H9 (cell line): ENCODE measurements around the gene GRIA1. TPM values are rescaled to one million over a fixed set of nuclear protein-coding genes. Genes with fewer than 3 reads are reported as not detected.

Experiments
- DNase-seq: peaks from one replicate; pipeline ENCODE4 v3.0.0-alpha.2; 2017
- H2AFZ ChIP-seq: one replicate; pipeline ENCODE4 v1.6.1; 2013; ENCODE audit warnings: mild to moderate bottlenecking, low read length, control low read depth, moderate library complexity
- H2AK5ac ChIP-seq: 2 replicates; pipeline ENCODE4 v1.6.1; 2013; ENCODE audit warnings: low read length, control low read depth, mixed read lengths; ENCODE audit not compliant: insufficient read length
- H2BK120ac ChIP-seq: one replicate; pipeline ENCODE4 v1.6.1; 2013; ENCODE audit warnings: low read depth, mild to moderate bottlenecking, low read length, control low read depth, inconsistent platforms; ENCODE audit not compliant: poor library complexity, severe bottlenecking
- H2BK12ac ChIP-seq: 2 replicates; pipeline ENCODE4 v1.6.1; 2013; ENCODE audit warnings: low read length, control low read depth, mixed read lengths, low read depth; ENCODE audit not compliant: insufficient read length
- H2BK15ac ChIP-seq: 2 replicates; pipeline ENCODE4 v1.6.1; 2013; ENCODE audit warnings: low read depth, low read length, control low read depth
- H2BK20ac ChIP-seq: one replicate; pipeline ENCODE4 v1.6.1; 2013; ENCODE audit warnings: low read depth, mild to moderate bottlenecking, low read length, control low read depth, inconsistent platforms; ENCODE audit not compliant: poor library complexity, severe bottlenecking
- H2BK5ac ChIP-seq: 2 replicates; pipeline ENCODE4 v1.6.1; 2013; ENCODE audit warnings: low read length, control low read depth, mixed read lengths; ENCODE audit not compliant: insufficient read length
- H3K14ac ChIP-seq: 2 replicates; pipeline ENCODE4 v1.6.1; 2013; ENCODE audit warnings: low read length, control low read depth; ENCODE audit not compliant: insufficient read depth
- H3K18ac ChIP-seq: 2 replicates; pipeline ENCODE4 v1.6.1; 2013; ENCODE audit warnings: low read depth, mild to moderate bottlenecking, mixed read lengths, low read length, control low read depth; ENCODE audit not compliant: insufficient read length
- H3K23ac ChIP-seq: 2 replicates; pipeline ENCODE4 v1.6.1; 2013; ENCODE audit warnings: low read length, control low read depth, mixed read lengths, low read depth; ENCODE audit not compliant: insufficient read length
- H3K23me2 ChIP-seq: 2 replicates; pipeline ENCODE4 v1.6.1; 2013; ENCODE audit warnings: low read depth, mild to moderate bottlenecking, mixed read lengths, low read length, control low read depth; ENCODE audit not compliant: insufficient read length, poor library complexity, severe bottlenecking
- H3K27ac ChIP-seq: 2 replicates; pipeline ENCODE4 v1.5.1; 2013; ENCODE audit warnings: low read length, control low read depth, mixed read lengths, low read depth; ENCODE audit not compliant: insufficient read length
- H3K27me3 ChIP-seq: 2 replicates; pipeline ENCODE4 v1.6.1; 2013; ENCODE audit warnings: low read length, control low read depth, inconsistent platforms; ENCODE audit not compliant: insufficient read depth
- H3K4ac ChIP-seq: 2 replicates; pipeline ENCODE4 v1.6.1; 2013; ENCODE audit warnings: low read depth, mild to moderate bottlenecking, control low read depth, inconsistent platforms, low read length, moderate library complexity
- H3K4me1 ChIP-seq: 2 replicates; pipeline ENCODE4 v1.6.1; 2013; ENCODE audit warnings: low read length, control low read depth, inconsistent platforms; ENCODE audit not compliant: insufficient read depth
- H3K4me2 ChIP-seq: 2 replicates; pipeline ENCODE4 v1.6.1; 2013; ENCODE audit warnings: low read length, control low read depth, mixed read lengths; ENCODE audit not compliant: insufficient read length, insufficient read depth
- H3K56ac ChIP-seq: 2 replicates; pipeline ENCODE4 v1.6.1; 2013; ENCODE audit warnings: low read depth, mild to moderate bottlenecking, mixed read lengths, low read length, control low read depth; ENCODE audit not compliant: insufficient read length
- H3K79me1 ChIP-seq: 2 replicates; pipeline ENCODE4 v1.6.1; 2013; ENCODE audit warnings: low read depth, mild to moderate bottlenecking, moderate library complexity, low read length, control low read depth, inconsistent platforms; ENCODE audit not compliant: insufficient read depth, poor library complexity, severe bottlenecking
- H3K79me2 ChIP-seq: 2 replicates; pipeline ENCODE4 v1.6.1; 2013; ENCODE audit warnings: low read length, control low read depth, inconsistent platforms; ENCODE audit not compliant: insufficient read depth
- H3K9ac ChIP-seq: 2 replicates; pipeline ENCODE4 v1.6.1; 2013; ENCODE audit warnings: low read length, control low read depth, mixed read lengths; ENCODE audit not compliant: insufficient read length; ENCODE audit errors: extremely low read depth
- H3K9me3 ChIP-seq: one replicate; pipeline ENCODE4 v1.6.1; 2013; ENCODE audit warnings: low read depth, low read length, inconsistent platforms; ENCODE audit not compliant: control insufficient read depth
- H3T11ph ChIP-seq: one replicate; pipeline ENCODE4 v1.6.1; 2013; ENCODE audit warnings: mild to moderate bottlenecking, low read length, control low read depth, inconsistent platforms
- H4K20me1 ChIP-seq: one replicate; pipeline ENCODE4 v1.6.1; 2013; ENCODE audit not compliant: control insufficient read depth, insufficient read length, insufficient read depth
- H4K5ac ChIP-seq: 2 replicates; pipeline ENCODE4 v1.6.1; 2013; ENCODE audit warnings: low read depth, mild to moderate bottlenecking, mixed read lengths, low read length, control low read depth; ENCODE audit not compliant: insufficient read length
- H4K8ac ChIP-seq: replicated peaks from 2 replicates; pipeline ENCODE4 v1.6.1; 2013; ENCODE audit warnings: low read length, control low read depth, mixed read lengths, low read depth; ENCODE audit not compliant: insufficient read length
- H4K91ac ChIP-seq: 2 replicates; pipeline ENCODE4 v1.6.1; 2013; ENCODE audit warnings: low read depth, mild to moderate bottlenecking, moderate library complexity, mixed read lengths, low read length, control low read depth; ENCODE audit not compliant: insufficient read length
- H3K27ac Mint-ChIP-seq, 3 experiments: 2 replicates in 2 of 3; 3 replicates in 1 of 3; pipeline ENCODE4 v1.8.0; 2020 to 2021; ENCODE audit warnings: mixed read lengths in 3 of 3, mild to moderate bottlenecking in 1 of 3, moderate library complexity in 1 of 3
- H3K27me3 Mint-ChIP-seq: 2 replicates; pipeline ENCODE4 v1.8.0; 2021; ENCODE audit warnings: low read depth, mild to moderate bottlenecking, moderate library complexity, mixed read lengths
- H3K36me3 Mint-ChIP-seq, 3 experiments: 2 replicates in 2 of 3; 3 replicates in 1 of 3; pipeline ENCODE4 v1.8.0; 2020 to 2021; ENCODE audit warnings: low read depth in 3 of 3, mixed read lengths in 3 of 3; ENCODE audit not compliant: insufficient read depth in 1 of 3
- H3K4me1 Mint-ChIP-seq, 2 experiments: 2 replicates each; pipeline ENCODE4 v1.8.0; 2020; ENCODE audit warnings: mixed read lengths in 2 of 2
- H3K4me3 Mint-ChIP-seq, 2 experiments: 2 replicates in 1 of 2; 3 replicates in 1 of 2; pipeline ENCODE4 v1.8.0; 2020 to 2021; ENCODE audit warnings: mild to moderate bottlenecking in 2 of 2, mixed read lengths in 2 of 2, moderate library complexity in 1 of 2
- H3K9me3 Mint-ChIP-seq, 2 experiments: 2 replicates in 1 of 2; 3 replicates in 1 of 2; pipeline ENCODE4 v1.8.0; 2020; ENCODE audit warnings: mild to moderate bottlenecking in 2 of 2, mixed read lengths in 2 of 2, moderate library complexity in 1 of 2
- WGBS: extraction: QIAGEN DNeasy Blood & Tissue Kit; methylation state at CpG from one replicate; pipeline ENCODE4 v1.1.7; 2013; ENCODE audit warnings: missing lambda C conversion rate, low lambda C conversion rate, mixed read lengths; ENCODE audit not compliant: insufficient read length; ENCODE audit errors: extremely low coverage; 5-methylcytosine and 5-hydroxymethylcytosine counted together
- total RNA-seq: library from RNA; stranded (reverse); gene quantifications from 2 replicates; pipeline ENCODE4 v1.2.1, GENCODE V29; 2021
- TF ChIP-seq, protein P1 (sequence below): fragments of 200-600 bp; sonication (generic); conservative IDR thresholded peaks from 3 replicates; pipeline ENCODE4 v1.8.0; 2021; ENCODE audit warnings: antibody characterized with exemption, mild to moderate bottlenecking

Gene GRIA1
- total RNA-seq, 1 experiment from 2014 or later: 0.52 TPM

DNA sequence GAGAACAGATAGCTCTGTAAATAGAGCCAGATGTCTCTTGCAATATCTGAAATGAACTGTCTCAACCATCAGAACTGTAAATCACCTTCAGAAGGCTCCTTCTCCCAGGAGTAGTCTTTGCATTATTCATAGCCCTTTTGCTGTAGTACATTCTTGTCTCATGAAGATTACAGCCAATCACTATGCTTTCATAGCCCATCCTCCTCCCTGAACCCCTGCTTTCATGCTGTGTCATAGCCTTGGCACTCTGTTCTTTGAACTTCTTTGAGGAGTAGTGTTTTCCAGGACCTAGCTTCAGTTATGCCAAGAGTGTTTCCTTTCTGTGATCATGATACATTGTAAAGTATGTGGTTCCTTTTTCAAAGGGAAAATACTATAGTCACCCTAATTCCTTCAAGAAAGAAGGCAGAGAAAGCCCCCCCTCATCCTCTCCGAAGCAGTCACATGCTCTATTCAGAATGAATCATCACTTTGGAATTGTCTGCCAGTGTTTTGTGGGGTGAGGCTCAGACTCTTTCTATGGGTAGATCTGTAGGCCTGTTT, 61.1 kb downstream of the GRIA1 start:
- Histone ChIP-seq H3K9ac (no peak overlapping the region), H3K14ac (no peak overlapping the region), H4K20me1 (no peaks in the 10 kb centered on the region), H3K27ac (peak overlapping the region; percentile 18), H3K9me3 (no peaks in the 10 kb centered on the region), H3K23ac (no peak overlapping the region), H3K4me2 (no peak overlapping the region), H3K18ac (no peak overlapping the region), H3K23me2 (no peaks in the 10 kb centered on the region), H3K79me1 (no peaks in the 10 kb centered on the region), H3K4ac (no peak overlapping the region), H2BK20ac (no peak overlapping the region), H3K56ac (no peak overlapping the region), H2AK5ac (no peak overlapping the region), H3K79me2 (no peaks in the 10 kb centered on the region), H2AFZ (peak overlapping the region; percentile 69), H3T11ph (no peak overlapping the region), H3K4me1 (peaks cover 7% of the 10 kb centered on the region; the same call in 1 of the 2 replicates), H4K5ac (no peak overlapping the region), H2BK15ac (no peak overlapping the region), H2BK12ac (no peak overlapping the region), H4K91ac (no peak overlapping the region), H2BK5ac (no peak overlapping the region), H3K27me3 (no peaks in the 10 kb centered on the region), H4K8ac (no peak overlapping the region), H2BK120ac (no peak overlapping the region)
- H3K36me3 Mint-ChIP-seq: no peaks in the 10 kb centered on the region
- no peaks in the 10 kb centered on the region for H3K27me3 Mint-ChIP-seq
- H3K4me1 Mint-ChIP-seq: peaks cover 15 to 16% of the 10 kb centered on the region in 2 experiments
- WGBS: no CpG with 5 or more reads among the region's 1 CpG
- H3K4me3 Mint-ChIP-seq: no peak overlapping the region
- TF ChIP-seq, protein P1, sequence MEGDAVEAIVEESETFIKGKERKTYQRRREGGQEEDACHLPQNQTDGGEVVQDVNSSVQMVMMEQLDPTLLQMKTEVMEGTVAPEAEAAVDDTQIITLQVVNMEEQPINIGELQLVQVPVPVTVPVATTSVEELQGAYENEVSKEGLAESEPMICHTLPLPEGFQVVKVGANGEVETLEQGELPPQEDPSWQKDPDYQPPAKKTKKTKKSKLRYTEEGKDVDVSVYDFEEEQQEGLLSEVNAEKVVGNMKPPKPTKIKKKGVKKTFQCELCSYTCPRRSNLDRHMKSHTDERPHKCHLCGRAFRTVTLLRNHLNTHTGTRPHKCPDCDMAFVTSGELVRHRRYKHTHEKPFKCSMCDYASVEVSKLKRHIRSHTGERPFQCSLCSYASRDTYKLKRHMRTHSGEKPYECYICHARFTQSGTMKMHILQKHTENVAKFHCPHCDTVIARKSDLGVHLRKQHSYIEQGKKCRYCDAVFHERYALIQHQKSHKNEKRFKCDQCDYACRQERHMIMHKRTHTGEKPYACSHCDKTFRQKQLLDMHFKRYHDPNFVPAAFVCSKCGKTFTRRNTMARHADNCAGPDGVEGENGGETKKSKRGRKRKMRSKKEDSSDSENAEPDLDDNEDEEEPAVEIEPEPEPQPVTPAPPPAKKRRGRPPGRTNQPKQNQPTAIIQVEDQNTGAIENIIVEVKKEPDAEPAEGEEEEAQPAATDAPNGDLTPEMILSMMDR: no peak
- H3K9me3 Mint-ChIP-seq: no peaks in the 10 kb centered on the region
- H3K27ac Mint-ChIP-seq: peak overlapping the region; percentile 12 to 89 (median 41); a peak in 6 of 7 replicates
- DNase-seq: peak; percentile 31
